OCI-LY1 (cell line): ENCODE measurements around the gene GAS6.

Experiments
- H2AFZ ChIP-seq: fragments of 200-600 bp; sonication (generic), shearing (Covaris generic); 2 replicates; pipeline ENCODE4 v1.6.0; 2014; ENCODE audit warnings: antibody characterized with exemption, mild to moderate bottlenecking, low read length
- H3F3A ChIP-seq: fragments of 200-600 bp; sonication (generic), shearing (Covaris generic); 2 replicates; pipeline ENCODE4 v1.6.0; 2014; ENCODE audit warnings: mild to moderate bottlenecking, antibody characterized with exemption, low read length, moderate library complexity; ENCODE audit not compliant: insufficient read depth
- H3K27ac ChIP-seq: fragments of 200-600 bp; sonication (generic); 2 replicates; pipeline ENCODE4 v1.5.1; 2014; ENCODE audit warnings: low read length, mixed run types, mild to moderate bottlenecking, low read depth; ENCODE audit not compliant: poor library complexity, severe bottlenecking
- H3K27me3 ChIP-seq: fragments of 200-600 bp; sonication (generic); 2 replicates; pipeline ENCODE4 v1.6.0; 2014; ENCODE audit warnings: antibody characterized with exemption, mild to moderate bottlenecking, low read length, moderate library complexity; ENCODE audit not compliant: insufficient read depth
- H3K36me3 ChIP-seq: fragments of 200-600 bp; sonication (generic); 2 replicates; pipeline ENCODE4 v1.6.1; 2014; ENCODE audit warnings: mild to moderate bottlenecking, antibody characterized with exemption, low read length, moderate library complexity, mixed read lengths; ENCODE audit not compliant: insufficient read depth
- H3K4me1 ChIP-seq: fragments of 200-600 bp; sonication (generic); 2 replicates; pipeline ENCODE4 v1.5.1; 2014; ENCODE audit warnings: mild to moderate bottlenecking, low read length, moderate library complexity; ENCODE audit not compliant: insufficient read depth, severe bottlenecking
- H3K4me2 ChIP-seq: fragments of 200-600 bp; sonication (generic), shearing (Covaris generic); 2 replicates; pipeline ENCODE4 v1.6.1; 2014; ENCODE audit warnings: low read length
- H3K4me3 ChIP-seq: fragments of 200-600 bp; sonication (generic); 2 replicates; pipeline ENCODE4 v1.5.1; 2014; ENCODE audit warnings: low read length, low read depth, mild to moderate bottlenecking, mixed read lengths; ENCODE audit not compliant: poor library complexity, severe bottlenecking
- H3K79me2 ChIP-seq: fragments of 200-600 bp; shearing (Covaris generic); 2 replicates; pipeline ENCODE4 v1.6.1; 2016; ENCODE audit warnings: mixed run types, low read length, mixed read lengths; ENCODE audit not compliant: insufficient read depth
- H3K9ac ChIP-seq: fragments of 200-600 bp; sonication (generic), shearing (Covaris generic); 2 replicates; pipeline ENCODE4 v1.6.1; 2014; ENCODE audit warnings: mild to moderate bottlenecking, low read length, mixed read lengths
- H3K9me2 ChIP-seq: fragments of 200-600 bp; sonication (generic), shearing (Covaris generic); 2 replicates; pipeline ENCODE4 v1.6.1; 2014; ENCODE audit warnings: low read depth, mild to moderate bottlenecking, low read length, mixed read lengths
- H3K9me3 ChIP-seq: fragments of 200-600 bp; shearing (Covaris generic); 2 replicates; pipeline ENCODE4 v1.6.1; 2014; ENCODE audit warnings: low read length, mixed read lengths
- H4K20me1 ChIP-seq: fragments of 200-600 bp; sonication (generic), shearing (Covaris generic); 2 replicates; pipeline ENCODE4 v1.6.0; 2016; ENCODE audit warnings: mild to moderate bottlenecking, low read length; ENCODE audit not compliant: insufficient read depth
- EZH2 ChIP-seq: fragments of 200-600 bp; sonication (generic), shearing (Covaris generic); IDR thresholded peaks from 2 replicates; pipeline ENCODE4 v1.8.0; 2017; ENCODE audit warnings: borderline replicate concordance, mixed run types, mild to moderate bottlenecking, antibody characterized with exemption, low read length, moderate library complexity, mixed read lengths
- TF ChIP-seq, protein P1 (sequence below): fragments of 200-600 bp; sonication (generic), shearing (Covaris generic); IDR thresholded peaks from 2 replicates; pipeline ENCODE4 v1.5.1; 2017; ENCODE audit warnings: mild to moderate bottlenecking, antibody characterized with exemption, low read length, moderate library complexity, mixed read lengths

Gene GAS6

GRCh38 chr13:113875837-113876281, 12.0 kb upstream of the GAS6 start:
- Histone ChIP-seq H3K4me2 (no peak overlapping the region), H3K27me3 (peaks cover 17% of the 10 kb centered on the region), H3K36me3 (no peaks in the 10 kb centered on the region), H3K79me2 (no peaks in the 10 kb centered on the region), H3K4me1 (no peaks in the 10 kb centered on the region), H3F3A (no peaks in the 10 kb centered on the region), H3K9ac (no peak overlapping the region), H3K4me3 (no peak overlapping the region), H3K9me2 (no peaks in the 10 kb centered on the region), H4K20me1 (no peaks in the 10 kb centered on the region), H3K9me3 (peaks cover 8% of the 10 kb centered on the region; the same call in 1 of the 2 replicates), H2AFZ (no peak overlapping the region), H3K27ac (no peak overlapping the region)
- no peak for TF ChIP-seq EZH2
- TF ChIP-seq, protein P1, sequence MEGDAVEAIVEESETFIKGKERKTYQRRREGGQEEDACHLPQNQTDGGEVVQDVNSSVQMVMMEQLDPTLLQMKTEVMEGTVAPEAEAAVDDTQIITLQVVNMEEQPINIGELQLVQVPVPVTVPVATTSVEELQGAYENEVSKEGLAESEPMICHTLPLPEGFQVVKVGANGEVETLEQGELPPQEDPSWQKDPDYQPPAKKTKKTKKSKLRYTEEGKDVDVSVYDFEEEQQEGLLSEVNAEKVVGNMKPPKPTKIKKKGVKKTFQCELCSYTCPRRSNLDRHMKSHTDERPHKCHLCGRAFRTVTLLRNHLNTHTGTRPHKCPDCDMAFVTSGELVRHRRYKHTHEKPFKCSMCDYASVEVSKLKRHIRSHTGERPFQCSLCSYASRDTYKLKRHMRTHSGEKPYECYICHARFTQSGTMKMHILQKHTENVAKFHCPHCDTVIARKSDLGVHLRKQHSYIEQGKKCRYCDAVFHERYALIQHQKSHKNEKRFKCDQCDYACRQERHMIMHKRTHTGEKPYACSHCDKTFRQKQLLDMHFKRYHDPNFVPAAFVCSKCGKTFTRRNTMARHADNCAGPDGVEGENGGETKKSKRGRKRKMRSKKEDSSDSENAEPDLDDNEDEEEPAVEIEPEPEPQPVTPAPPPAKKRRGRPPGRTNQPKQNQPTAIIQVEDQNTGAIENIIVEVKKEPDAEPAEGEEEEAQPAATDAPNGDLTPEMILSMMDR, result no peak

DNA sequence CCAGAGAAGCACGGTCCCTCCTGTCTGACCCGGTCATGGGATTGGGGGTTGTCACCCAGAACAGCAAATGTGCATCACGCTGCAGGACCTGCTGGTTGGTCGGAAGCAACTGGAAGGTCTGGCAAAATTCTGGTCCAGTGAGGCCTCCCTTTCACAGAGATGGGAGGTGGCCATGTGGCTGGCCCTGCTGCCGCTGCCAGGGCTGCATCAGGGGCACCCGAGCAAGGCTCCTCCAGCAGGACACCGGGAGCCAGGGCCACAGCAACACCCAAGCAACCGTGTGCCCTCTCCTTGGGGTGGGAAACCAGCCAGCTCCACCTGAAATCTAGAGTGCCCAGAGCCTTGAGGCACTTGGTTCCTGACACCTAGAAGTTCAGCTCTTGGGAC, 11.5 kb upstream of the GAS6 start:
- H3K9me2 ChIP-seq, result no peaks in the 10 kb centered on the region
- peaks cover 14% of the 10 kb centered on the region for H3K27me3 ChIP-seq
- no peaks in the 10 kb centered on the region for H3K79me2 ChIP-seq
- peaks cover 8% of the 10 kb centered on the region; the same call in 1 of the 2 replicates for H3K9me3 ChIP-seq
- no peak overlapping the region for H3K4me3 ChIP-seq
- H3K9ac ChIP-seq, result no peak overlapping the region
- no peak overlapping the region for H3K4me2 ChIP-seq
- H3F3A ChIP-seq, result no peaks in the 10 kb centered on the region
- H3K36me3 ChIP-seq, result no peaks in the 10 kb centered on the region
- no peak for TF ChIP-seq EZH2
- TF ChIP-seq, protein P1, result no peak
- H3K27ac ChIP-seq, result no peak overlapping the region
- no peaks in the 10 kb centered on the region for H4K20me1 ChIP-seq
- no peaks in the 10 kb centered on the region for H3K4me1 ChIP-seq
- H2AFZ ChIP-seq, result no peak overlapping the region

DNA sequence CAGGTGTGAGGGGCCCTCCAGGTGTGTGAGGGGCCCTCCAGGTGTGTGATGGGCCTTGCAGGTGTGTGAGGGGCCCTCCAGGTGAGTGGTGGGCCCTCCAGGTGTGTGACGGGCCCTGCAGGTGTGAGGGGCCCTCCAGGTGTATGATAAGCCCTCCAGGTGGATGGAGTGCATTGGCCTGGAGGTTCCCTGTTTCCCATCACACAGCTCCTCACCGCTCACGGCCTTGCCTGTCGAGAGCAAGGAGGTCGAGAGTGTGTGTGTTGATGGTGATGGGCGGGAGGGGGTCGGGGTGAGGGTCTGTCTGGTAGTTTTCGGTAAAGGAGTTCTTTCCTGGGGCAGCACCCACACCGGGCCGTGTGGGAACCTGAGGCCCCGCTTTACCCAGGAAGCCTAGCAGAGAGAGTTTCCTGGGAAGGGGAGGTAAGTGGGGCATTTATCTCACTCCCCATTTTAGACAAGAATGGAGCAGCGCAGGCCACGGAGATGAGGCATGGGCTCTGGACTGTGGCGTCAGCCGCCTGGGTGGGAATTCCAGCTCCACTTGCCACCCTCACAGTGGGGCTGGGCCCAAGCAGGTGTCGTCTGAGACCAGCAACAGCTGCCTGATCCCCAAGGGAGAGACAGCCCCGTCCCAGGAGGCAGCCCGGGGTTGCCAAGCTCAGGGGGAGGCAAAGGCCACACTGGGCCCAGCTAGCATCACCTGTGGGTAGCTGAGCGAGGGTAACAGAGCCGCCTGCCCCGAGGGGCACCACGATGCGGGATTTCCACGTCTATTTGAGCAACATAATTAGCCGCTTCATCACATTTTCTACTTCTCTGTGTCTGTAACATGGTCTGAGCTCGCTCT, 10.9 kb upstream of the GAS6 start:
- Histone ChIP-seq H3K4me3 (no peak overlapping the region), H3K36me3 (no peaks in the 10 kb centered on the region), H3K9me3 (peaks cover 8% of the 10 kb centered on the region; the same call in 1 of the 2 replicates), H3K4me1 (no peaks in the 10 kb centered on the region), H3K4me2 (no peak overlapping the region), H3K9ac (no peak overlapping the region), H4K20me1 (no peaks in the 10 kb centered on the region), H3K9me2 (no peaks in the 10 kb centered on the region), H2AFZ (no peak overlapping the region), H3K27ac (no peak overlapping the region), H3K27me3 (peaks cover 16% of the 10 kb centered on the region), H3K79me2 (no peaks in the 10 kb centered on the region), H3F3A (no peaks in the 10 kb centered on the region)
- TF ChIP-seq, protein P1, result no peak
- TF ChIP-seq EZH2, result no peak
